T-cell (primary cell): ENCODE results near the gene CDIP1. TPM values are rescaled to one million over a fixed set of nuclear protein-coding genes. Genes with fewer than 3 reads are reported as not detected.

Experiments used
- ATAC-seq, 4 experiments: fragments of 200-7000 bp in 3 of 4; fragments of 150-1000 bp in 1 of 4; cut with Tn5 transposase; replicated peaks in 1 of 4; 1 replicate in 3 of 4; 2 replicates in 1 of 4; pipeline ENCODE4 v1.10.0; 2021; ENCODE audit warnings: moderate library complexity in 3 of 4, mild to moderate bottlenecking in 2 of 4, moderate number of reproducible peaks in 1 of 4
- CTCF ChIA-PET, 2 donors: fragments of 300-600 bp; sonication (Branson Sonifier 250); formaldehyde crosslinking; loops; one replicate each; lab custom pipeline; 2022; ENCODE audit warnings: antibody characterized with exemption in 2 of 2; lab: Charles Lee
- POLR2A ChIA-PET, 2 donors: fragments of 300-600 bp; sonication (Branson Sonifier 250); formaldehyde crosslinking; loops; one replicate each; lab custom pipeline; 2022; ENCODE audit warnings: antibody characterized with exemption in 2 of 2; lab: Charles Lee
- DNase-seq, 35 experiments: peaks; one replicate each; pipeline versions ENCODE4 v3.0.0 to v3.0.0-alpha.2; 2013 to 2023
- H3K27ac ChIP-seq: one replicate; pipeline ENCODE4 v1.5.1; 2013; ENCODE audit warnings: low read length
- H3K27me3 ChIP-seq, 2 experiments: replicated peaks in 1 of 2; 1 replicate in 1 of 2; 2 replicates in 1 of 2; pipeline versions ENCODE4 v1.6.1 to v1.7.0; 2013; ENCODE audit warnings: low read length in 1 of 2, mixed read lengths in 1 of 2; ENCODE audit not compliant: control insufficient read depth in 2 of 2, insufficient read depth in 2 of 2; ENCODE audit errors: extremely low read depth in 1 of 2
- H3K36me3 ChIP-seq, 2 donors: 1 replicate in 1 of 2; 2 replicates in 1 of 2; pipeline versions ENCODE4 v1.6.1 to v1.7.0; 2013; ENCODE audit warnings: low read length in 1 of 2; ENCODE audit not compliant: control insufficient read depth in 2 of 2, insufficient read depth in 1 of 2; ENCODE audit errors: extremely low read depth in 1 of 2
- H3K4me1 ChIP-seq, 2 experiments: 1 replicate in 1 of 2; 2 replicates in 1 of 2; pipeline versions ENCODE4 v1.6.1 to v1.7.0; 2013; ENCODE audit warnings: low read length in 2 of 2, mixed read lengths in 1 of 2; ENCODE audit not compliant: insufficient read depth in 2 of 2, control insufficient read depth in 1 of 2; ENCODE audit errors: extremely low read depth in 1 of 2
- H3K4me3 ChIP-seq, 2 donors: 1 replicate in 1 of 2; 2 replicates in 1 of 2; pipeline versions ENCODE4 v1.5.1 to v1.7.0; 2013; ENCODE audit warnings: mild to moderate bottlenecking in 2 of 2, low read length in 1 of 2, moderate library complexity in 1 of 2; ENCODE audit not compliant: control insufficient read depth in 1 of 2; ENCODE audit errors: extremely low read depth in 1 of 2
- H3K9me3 ChIP-seq: 2 replicates; pipeline ENCODE4 v1.7.0; 2013
- H3K27ac Mint-ChIP-seq, 2 donors: one replicate each; pipeline ENCODE4 v1.8.0; 2020 to 2021; ENCODE audit warnings: mild to moderate bottlenecking in 2 of 2, mixed read lengths in 2 of 2
- H3K27me3 Mint-ChIP-seq, 2 donors: one replicate each; pipeline ENCODE4 v1.8.0; 2021 to 2022; ENCODE audit warnings: mixed read lengths in 2 of 2
- H3K36me3 Mint-ChIP-seq: one replicate; pipeline ENCODE4 v1.8.0; 2021; ENCODE audit warnings: mixed read lengths
- H3K4me1 Mint-ChIP-seq, 3 donors: one replicate each; pipeline ENCODE4 v1.8.0; 2020 to 2022; ENCODE audit warnings: mixed read lengths in 3 of 3, mild to moderate bottlenecking in 1 of 3
- H3K4me3 Mint-ChIP-seq, 3 donors: one replicate each; pipeline ENCODE4 v1.8.0; 2020 to 2022; ENCODE audit warnings: mild to moderate bottlenecking in 3 of 3, mixed read lengths in 3 of 3, moderate library complexity in 3 of 3
- H3K9me3 Mint-ChIP-seq, 3 donors: one replicate each; pipeline ENCODE4 v1.8.0; 2020 to 2022; ENCODE audit warnings: mixed read lengths in 3 of 3
- WGBS: methylation state at CpG from one replicate; pipeline ENCODE4 v1.1.5; 2013; ENCODE audit warnings: missing lambda C conversion rate; ENCODE audit not compliant: insufficient coverage; 5-methylcytosine and 5-hydroxymethylcytosine counted together
- total RNA-seq, 35 experiments: library from RNA in 6 of 35; stranded (reverse) in 6 of 35; fragments of 120-200 nt in 1 of 35; gene quantifications; one replicate each; pipeline versions ENCODE4 v1.2.1 to v1.2.4 and lab custom pipeline; 2013 to 2026

CDIP1 gene
- total RNA-seq, 5 donors from 2014 or later (not counting 1 experiment from before 2014, with no cell fraction given): 28.6 to 31.3 (median 29.7) TPM

- Histone ChIP-seq H3K36me3 (peaks cover 17 to 42% of the 10 kb centered on the region in 2 donors), H3K27me3 (no peaks in the 10 kb centered on the region), H3K27ac (peak overlapping the region; percentile 66), H3K4me3 (no peak overlapping the region), H3K4me1 (peaks cover 20 to 76% of the 10 kb centered on the region in 2 experiments), H3K9me3 (no peaks in the 10 kb centered on the region)
- DNase-seq (no peak), ATAC-seq (peak in 3 of 4 experiments; percentile 21 to 48 (median 27))
- no peaks in the 10 kb centered on the region for H3K27me3 Mint-ChIP-seq
- peak overlapping the region in 1 of 3 donors; percentile 53 for H3K4me3 Mint-ChIP-seq
- peaks cover 46 to 72% (median 63%) of the 10 kb centered on the region in 3 donors for H3K4me1 Mint-ChIP-seq
- H3K36me3 Mint-ChIP-seq: peaks cover 28% of the 10 kb centered on the region
- no peaks in the 10 kb centered on the region for H3K9me3 Mint-ChIP-seq
- ChIA-PET CTCF (interaction anchor here in 1 of 2 donors (1.2 to 1.9 kb wide), 2 partner anchors 9 to 22 kb away, joined by 3 to 8 read pairs; no protein-coding TSS in a partner anchor), POLR2A (interaction anchor here in 1 of 2 donors (0.6 kb wide), 1 partner anchor 111 kb away, joined by 3 read pairs; no protein-coding TSS in a partner anchor)
- WGBS: 41% methylated on average over 5 of the region's 7 CpGs
- peak overlapping the region; percentile 89 to 96 for H3K27ac Mint-ChIP-seq
Measured at GRCh38 chr16:4514606-4515005, 24.0 kb downstream of the CDIP1 start.

GRCh38 chr16:4513881-4514280 lies 24.7 kb downstream of the CDIP1 start:
- Mint-ChIP-seq H3K4me1 (peaks cover 46 to 67% (median 56%) of the 10 kb centered on the region in 3 donors), H3K27ac (peak overlapping the region; percentile 89 to 96), H3K4me3 (peak overlapping the region in 1 of 3 donors; percentile 53), H3K9me3 (no peaks in the 10 kb centered on the region), H3K27me3 (no peaks in the 10 kb centered on the region), H3K36me3 (peaks cover 30% of the 10 kb centered on the region)
- no peak for DNase-seq
- no peaks in the 10 kb centered on the region for H3K9me3 ChIP-seq
- peaks cover 18 to 50% of the 10 kb centered on the region in 2 donors for H3K36me3 ChIP-seq
- ATAC-seq: no peak
- H3K27me3 ChIP-seq: no peaks in the 10 kb centered on the region
- no peak overlapping the region for H3K4me3 ChIP-seq
- H3K27ac ChIP-seq: peak overlapping the region; percentile 66
- peaks cover 20 to 76% of the 10 kb centered on the region in 2 experiments for H3K4me1 ChIP-seq
- 100% methylated on average over 4 of the region's 7 CpGs for WGBS
- POLR2A ChIA-PET: no interaction called here
- CTCF ChIA-PET: interaction anchor here in 1 of 2 donors (1.2 to 1.9 kb wide), 2 partner anchors 9 to 22 kb away, joined by 3 to 8 read pairs; no protein-coding TSS in a partner anchor

- ATAC-seq (no peak), DNase-seq (no peak)
- Mint-ChIP-seq H3K36me3 (peaks cover 35% of the 10 kb centered on the region), H3K4me1 (peaks cover 41 to 64% (median 52%) of the 10 kb centered on the region in 3 donors), H3K27me3 (no peaks in the 10 kb centered on the region), H3K9me3 (no peaks in the 10 kb centered on the region), H3K4me3 (peak overlapping the region in 1 of 3 donors; percentile 53), H3K27ac (peak overlapping the region; percentile 89 to 96)
- POLR2A ChIA-PET: no interaction called here
- peaks cover 20 to 56% of the 10 kb centered on the region in 2 donors for H3K36me3 ChIP-seq
- H3K4me1 ChIP-seq: peaks cover 20 to 77% of the 10 kb centered on the region in 2 experiments
- no peaks in the 10 kb centered on the region for H3K27me3 ChIP-seq
- H3K4me3 ChIP-seq: no peak overlapping the region
- no peaks in the 10 kb centered on the region for H3K9me3 ChIP-seq
- CTCF ChIA-PET: interaction anchor here in 1 of 2 donors (1.9 kb wide), 1 partner anchor 8 kb away, joined by 8 read pairs; no protein-coding TSS in a partner anchor
- H3K27ac ChIP-seq: peak overlapping the region; percentile 66
- WGBS: 95% methylated on average over 12 of the region's 19 CpGs
Measured at GRCh38 chr16:4513086-4513860, 25.3 kb downstream of the CDIP1 start.

DNA sequence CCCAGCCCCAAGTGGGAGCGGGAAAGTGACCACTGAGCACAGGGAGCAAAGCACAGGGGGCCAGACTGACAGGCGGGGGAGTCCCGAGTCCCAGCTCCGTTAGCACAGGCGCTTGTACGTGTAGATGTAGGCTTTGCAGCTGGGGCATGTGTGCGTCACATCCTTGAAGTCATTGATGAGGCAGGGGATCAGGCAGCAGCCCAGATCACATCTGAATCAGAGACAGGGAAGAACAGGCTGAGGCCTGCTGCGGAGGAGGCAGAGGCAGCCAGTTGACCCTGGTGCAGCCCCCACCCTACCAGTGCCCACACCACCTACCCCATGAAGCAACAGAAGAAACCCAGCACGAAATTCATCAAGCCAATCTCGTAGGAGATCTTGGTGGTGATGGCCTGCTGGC lies 26.1 kb downstream of the CDIP1 start:
- no peak overlapping the region for H3K4me3 ChIP-seq
- 98% methylated on average over 8 of the region's 10 CpGs for WGBS
- no peaks in the 10 kb centered on the region for H3K27me3 ChIP-seq
- H3K36me3 ChIP-seq: peaks cover 23 to 64% of the 10 kb centered on the region in 2 donors
- Mint-ChIP-seq H3K9me3 (no peaks in the 10 kb centered on the region), H3K36me3 (peaks cover 43% of the 10 kb centered on the region), H3K27me3 (no peaks in the 10 kb centered on the region), H3K4me3 (no peak overlapping the region), H3K4me1 (peaks cover 47 to 67% (median 49%) of the 10 kb centered on the region in 3 donors), H3K27ac (peak overlapping the region; percentile 71 to 76)
- CTCF ChIA-PET: no interaction called here
- DNase-seq: no peak
- H3K4me1 ChIP-seq: peaks cover 20 to 78% of the 10 kb centered on the region in 2 experiments
- POLR2A ChIA-PET: no interaction called here
- ATAC-seq: no peak
- no peak overlapping the region for H3K27ac ChIP-seq
- no peaks in the 10 kb centered on the region for H3K9me3 ChIP-seq

- ATAC-seq (no peak), DNase-seq (no peak)
- H3K36me3 Mint-ChIP-seq: peaks cover 43% of the 10 kb centered on the region
- H3K27me3 ChIP-seq: no peaks in the 10 kb centered on the region
- ChIA-PET CTCF (interaction anchor here in 1 of 2 donors (0.6 kb wide), 1 partner anchor 16 kb away, joined by 4 read pairs; no protein-coding TSS in a partner anchor), POLR2A (no interaction called here)
- H3K4me1 ChIP-seq: peaks cover 24 to 79% of the 10 kb centered on the region in 2 experiments
- no peak overlapping the region for H3K4me3 ChIP-seq
- peak overlapping the region; percentile 77 to 83 for H3K27ac Mint-ChIP-seq
- no peaks in the 10 kb centered on the region for H3K9me3 ChIP-seq
- H3K36me3 ChIP-seq: peaks cover 23 to 73% of the 10 kb centered on the region in 2 donors
- no peaks in the 10 kb centered on the region for H3K27me3 Mint-ChIP-seq
- H3K9me3 Mint-ChIP-seq: no peaks in the 10 kb centered on the region
- 79% methylated on average over 8 of the region's 9 CpGs for WGBS
- peak overlapping the region; percentile 22 for H3K27ac ChIP-seq
- H3K4me1 Mint-ChIP-seq: peaks cover 53 to 69% (median 55%) of the 10 kb centered on the region in 3 donors
- H3K4me3 Mint-ChIP-seq: no peak overlapping the region
Measured at GRCh38 chr16:4511441-4512082, 27.0 kb downstream of the CDIP1 start.
